BLaER1 treated with 17β-estradiol and CSF1 and Interleukin-3, amounts not matched to agents 10 nM and 100 nM (cell line): ENCODE results near the gene UNK.
A peak's percentile ranks its signal among the peaks of the same experiment; 100 is the strongest.
"Not testable (repeated sequence)": the region's sequence is repeated elsewhere in the genome, so short reads cannot be mapped to it uniquely, and the experiment has no call there.

Source experiments
- H3K27ac ChIP-seq, 11 experiments: shearing (Covaris generic); formaldehyde crosslinking; 2 replicates each; pipeline ENCODE4 v1.8.1; 2022
- H3K27me3 ChIP-seq, 11 experiments: shearing (Covaris generic); formaldehyde crosslinking; 2 replicates each; pipeline ENCODE4 v1.8.1; 2022
- H3K36me3 ChIP-seq, 11 experiments: shearing (Covaris generic); formaldehyde crosslinking; 2 replicates each; pipeline ENCODE4 v1.8.1; 2022
- H3K4me1 ChIP-seq, 10 experiments: shearing (Covaris generic); formaldehyde crosslinking; 2 replicates each; pipeline ENCODE4 v1.8.1; 2022
- H3K4me2 ChIP-seq, 11 experiments: shearing (Covaris generic); formaldehyde crosslinking; 2 replicates each; pipeline ENCODE4 v1.8.1; 2022
- H3K4me3 ChIP-seq, 10 experiments: shearing (Covaris generic); formaldehyde crosslinking; 2 replicates each; pipeline ENCODE4 v1.8.1; 2022
- H3K9ac ChIP-seq, 11 experiments: shearing (Covaris generic); formaldehyde crosslinking; 2 replicates each; pipeline ENCODE4 v1.8.1; 2022
- H3K9me3 ChIP-seq, 11 experiments: shearing (Covaris generic); formaldehyde crosslinking; replicated peaks in 1 of 11; 2 replicates each; pipeline ENCODE4 v1.8.1; 2022
- H4K20me1 ChIP-seq, 11 experiments: shearing (Covaris generic); formaldehyde crosslinking; 2 replicates each; pipeline ENCODE4 v1.8.1; 2022
- Cebpa-rat ChIP-seq, 11 experiments: shearing (Covaris generic); IDR thresholded peaks; 2 replicates each; pipeline ENCODE4 v1.8.1; 2022

UNK gene

DNA sequence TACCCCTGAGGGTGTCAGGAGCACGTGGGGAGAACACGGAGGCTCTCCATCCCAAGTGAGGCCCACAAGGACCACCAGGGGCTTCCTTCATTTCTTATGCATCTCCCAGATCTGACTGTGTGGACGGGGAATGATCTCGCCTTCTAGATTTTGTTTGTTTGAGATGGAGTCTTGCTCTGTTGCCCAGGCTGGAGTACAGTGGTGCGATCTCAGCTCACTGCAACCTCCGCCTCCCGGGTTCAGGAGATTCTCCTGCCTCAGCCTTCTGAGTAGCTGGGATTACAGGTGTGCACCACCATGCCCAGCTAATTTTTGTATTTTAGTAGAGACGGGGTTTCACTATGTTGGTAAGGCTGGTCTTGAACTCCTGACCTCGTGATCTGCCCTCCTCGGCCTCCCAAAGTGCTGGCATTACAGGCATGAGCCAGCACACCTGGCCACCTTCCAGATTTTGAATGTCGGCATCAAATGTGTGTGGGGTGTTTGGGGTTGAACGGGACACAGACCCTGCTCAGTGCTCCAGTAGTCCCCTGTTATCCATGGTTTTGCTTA, 84.2 kb downstream of the UNK start:
- H3K4me3 ChIP-seq, H3K27ac ChIP-seq, H3K9me3 ChIP-seq, H3K36me3 ChIP-seq, H4K20me1 ChIP-seq, H3K9ac ChIP-seq, H3K27me3 ChIP-seq, H3K4me2 ChIP-seq: not testable (repeated sequence)
- H3K4me1 ChIP-seq = peaks cover 33 to 52% (median 46%) of the 10 kb centered on the region in 10 experiments

DNA sequence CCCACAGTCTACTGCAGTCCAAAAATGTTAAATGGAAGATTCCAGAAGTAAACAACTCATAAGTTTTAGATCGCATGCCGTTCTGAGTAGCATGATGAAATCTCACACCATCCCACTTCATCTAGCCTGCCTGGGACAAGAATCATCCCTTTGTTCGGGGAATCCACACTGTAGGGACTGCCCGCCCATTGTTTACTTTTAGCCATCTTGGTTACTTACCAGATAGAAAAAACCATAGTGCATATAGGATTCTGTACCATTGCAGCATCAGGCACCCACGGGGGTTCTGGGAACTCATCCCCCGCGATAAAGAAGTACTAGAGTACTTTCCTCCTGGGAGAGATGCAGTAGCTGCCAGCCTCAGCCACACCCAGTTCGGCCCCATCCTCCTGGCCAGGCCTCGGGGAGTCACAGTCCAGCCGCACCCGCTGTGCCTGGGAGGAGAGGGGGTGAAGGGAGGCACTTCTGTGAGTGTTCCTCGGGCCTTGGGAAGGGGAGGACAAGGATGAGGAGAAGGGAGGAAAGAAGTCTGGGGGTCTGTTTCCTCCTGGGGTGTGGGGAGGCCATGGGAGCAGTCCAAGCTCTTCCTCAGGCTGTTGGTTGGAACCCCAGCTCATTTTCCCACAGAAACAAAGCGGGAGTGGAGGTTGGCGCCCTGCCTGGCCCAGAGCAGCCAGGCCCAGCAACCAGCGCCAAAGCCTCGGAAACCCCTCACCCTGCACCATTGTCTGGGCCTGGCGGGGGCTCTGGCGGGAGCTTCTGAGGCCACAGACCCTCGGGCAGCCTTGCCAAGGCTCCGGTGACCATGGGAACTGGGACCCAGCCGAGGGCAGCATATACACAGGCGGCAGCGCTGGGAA, 84.9 kb downstream of the UNK start:
- Histone ChIP-seq H3K4me3 (no peak overlapping the region), H4K20me1 (no peaks in the 10 kb centered on the region), H3K27ac (peak overlapping the region in 4 of 11 experiments; percentile 2 to 35 (median 10); a peak in 2 of 22 replicates), H3K9me3 (no peaks in the 10 kb centered on the region), H3K4me1 (peaks cover 28 to 49% (median 42%) of the 10 kb centered on the region in 10 experiments), H3K36me3 (peaks cover 0 to 8% (median 0%) of the 10 kb centered on the region in 11 experiments; a peak in 3 of 22 replicates), H3K4me2 (peak overlapping the region in 6 of 11 experiments; percentile 5 to 38 (median 13); a peak in 3 of 22 replicates), H3K9ac (0 out of 22 replicates have a peak overlapping the region, but pooled peaks of 2 of the 11 experiments have one; percentile 15 to 18), H3K27me3 (no peaks in the 10 kb centered on the region)
- TF ChIP-seq Cebpa-rat (IDR thresholded peaks at IDR 0.05) = no peak

DNA sequence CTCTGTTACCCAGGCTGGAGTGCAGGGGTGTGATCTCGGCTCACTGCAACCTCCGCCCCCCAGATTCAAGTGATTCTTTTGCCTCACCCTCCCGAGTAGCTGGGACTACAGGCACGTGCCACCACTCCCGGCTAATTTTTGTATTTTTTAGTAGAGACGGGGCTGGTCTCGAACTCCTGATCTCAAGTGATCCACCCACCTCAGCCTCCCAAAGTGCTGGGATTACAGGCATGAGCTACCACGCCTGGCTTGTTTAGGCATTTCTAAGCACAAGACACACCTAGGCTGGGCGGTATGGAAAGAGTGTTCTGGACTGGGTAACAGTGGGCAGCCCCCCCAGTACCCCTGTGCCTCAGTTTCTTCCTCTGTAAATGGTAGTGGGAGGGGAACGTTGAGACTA, 85.6 kb downstream of the UNK start:
- not testable (repeated sequence) for H3K9me3 ChIP-seq, H3K4me3 ChIP-seq, H4K20me1 ChIP-seq, H3K9ac ChIP-seq, H3K27ac ChIP-seq, H3K27me3 ChIP-seq
- H3K36me3 ChIP-seq = peaks cover 0 to 12% (median 0%) of the 10 kb centered on the region in 11 experiments; a peak in 3 of 22 replicates
- H3K4me1 ChIP-seq = peaks cover 28 to 49% (median 40%) of the 10 kb centered on the region in 10 experiments
- H3K4me2 ChIP-seq = peak overlapping the region in 1 of 11 experiments; percentile 13; a peak in 1 of 22 replicates

DNA sequence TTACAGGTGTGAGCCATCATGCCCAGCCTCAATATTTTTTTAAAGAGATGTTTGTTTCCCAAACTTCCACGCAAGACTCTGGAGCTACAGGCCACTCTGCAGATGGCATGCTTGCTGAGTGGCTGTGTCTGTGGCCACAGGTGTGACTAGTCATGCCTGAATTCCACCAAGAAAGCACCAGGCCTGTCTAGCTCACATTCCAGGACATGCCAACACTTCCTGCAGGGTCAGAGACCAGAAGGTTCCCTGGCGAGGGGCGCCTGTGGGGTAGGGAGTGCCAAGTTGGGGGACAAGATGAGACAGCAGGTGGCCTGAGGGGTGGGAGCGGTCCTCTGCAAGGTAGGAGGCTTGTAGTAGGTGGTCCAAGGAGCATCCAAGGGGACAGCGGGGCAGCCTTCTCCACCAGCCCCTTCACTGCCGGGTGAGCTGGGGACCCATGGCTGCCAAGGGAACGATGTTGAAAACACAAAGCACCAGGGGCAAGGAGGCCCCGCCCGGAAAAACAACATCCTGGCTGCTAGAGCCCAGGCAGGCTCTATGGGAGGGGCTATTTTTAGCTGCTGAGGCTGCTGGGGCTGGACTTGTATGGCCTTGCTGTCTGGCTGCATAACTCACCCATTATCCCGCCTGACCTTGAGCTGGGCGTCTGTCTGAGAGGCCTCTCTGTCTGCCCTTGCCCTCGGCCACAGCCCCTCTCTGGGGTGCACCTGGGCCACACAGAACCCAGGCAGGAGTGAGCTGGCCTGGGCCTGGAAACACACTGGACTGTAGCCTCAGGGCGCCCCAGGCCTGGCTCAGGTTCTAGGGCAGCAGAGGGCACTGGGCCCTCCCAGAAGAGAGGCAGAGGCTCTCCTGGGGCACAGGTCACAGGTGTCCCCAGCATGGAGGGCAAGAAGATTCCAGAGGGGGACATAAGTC, 88.1 kb downstream of the UNK start:
- peak overlapping the region; percentile 4 to 84 (median 70); a peak in 21 of 22 replicates for H3K27ac ChIP-seq
- peaks cover 0 to 23% (median 18%) of the 10 kb centered on the region in 11 experiments; a peak in 19 of 22 replicates for H3K27me3 ChIP-seq
- no peaks in the 10 kb centered on the region; a peak in 1 of 22 replicates for H4K20me1 ChIP-seq
- TF ChIP-seq Cebpa-rat (IDR thresholded peaks at IDR 0.05) = no peak
- 0 out of 20 replicates have a peak overlapping the region, but pooled peaks of 1 of the 10 experiments have one; percentile 16 for H3K4me3 ChIP-seq
- H3K4me2 ChIP-seq = peak overlapping the region; percentile 81 to 95 (median 88)
- peaks cover 0 to 12% (median 0%) of the 10 kb centered on the region in 11 experiments; a peak in 3 of 22 replicates for H3K36me3 ChIP-seq
- H3K9me3 ChIP-seq = no peaks in the 10 kb centered on the region
- peak overlapping the region; percentile 52 to 70 (median 66); a peak in 21 of 22 replicates for H3K9ac ChIP-seq
- peaks cover 49 to 66% (median 57%) of the 10 kb centered on the region in 10 experiments for H3K4me1 ChIP-seq

DNA sequence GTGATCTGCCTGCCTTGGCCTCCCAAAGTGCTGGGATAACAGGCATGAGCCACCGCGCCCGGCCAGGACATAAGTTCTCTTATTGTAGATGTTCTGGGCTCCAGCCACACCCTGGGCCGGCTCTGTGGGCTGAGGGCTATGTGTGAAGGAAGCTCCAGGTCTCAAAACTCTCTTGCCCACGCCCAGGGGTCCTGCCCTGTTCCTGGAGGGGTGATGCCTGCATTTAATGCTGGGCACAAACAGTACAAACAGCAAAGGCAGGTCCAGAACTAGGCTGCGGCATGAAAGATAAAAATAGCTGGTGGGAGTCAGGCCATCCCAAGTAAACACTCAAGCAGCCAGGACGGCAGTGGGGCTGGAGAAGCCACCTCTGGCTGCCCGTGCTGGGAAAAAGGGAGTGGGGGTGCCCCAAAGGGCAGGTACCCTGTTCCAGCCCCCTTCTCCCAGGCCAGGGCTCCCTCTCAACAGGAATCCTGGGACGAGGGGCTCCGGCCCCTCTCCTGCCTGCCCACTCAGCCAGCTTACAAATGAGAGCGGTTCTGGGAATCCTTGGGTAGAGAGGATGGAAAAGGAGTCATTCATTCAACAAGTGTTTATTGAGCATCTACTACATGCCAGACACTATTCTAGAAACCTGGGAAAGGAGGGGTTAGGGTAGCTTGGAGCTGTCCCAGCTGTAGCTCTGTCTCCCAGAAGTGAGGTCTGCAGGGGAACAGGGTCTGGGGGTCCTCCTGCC, 89.1 kb downstream of the UNK start:
- Histone ChIP-seq H3K27me3 (peaks cover 1 to 33% (median 28%) of the 10 kb centered on the region in 11 experiments; a peak in 21 of 22 replicates), H3K36me3 (peaks cover 0 to 12% (median 0%) of the 10 kb centered on the region in 11 experiments; a peak in 3 of 22 replicates), H3K9me3 (no peaks in the 10 kb centered on the region), H3K4me2 (peak overlapping the region; percentile 81 to 95 (median 88); a peak in 15 of 22 replicates), H3K27ac (peak overlapping the region in 8 of 11 experiments; percentile 66 to 84 (median 76); a peak in 12 of 22 replicates), H3K9ac (peak overlapping the region in 7 of 11 experiments; percentile 4 to 69 (median 61); a peak in 7 of 22 replicates), H4K20me1 (peaks cover 0 to 6% (median 0%) of the 10 kb centered on the region in 11 experiments; a peak in 2 of 22 replicates), H3K4me3 (no peak overlapping the region), H3K4me1 (peaks cover 52 to 76% (median 67%) of the 10 kb centered on the region in 10 experiments)
- no peak for TF ChIP-seq Cebpa-rat (IDR thresholded peaks at IDR 0.05)

GRCh38 chr17:75874323-75875181, 89.9 kb downstream of the UNK start:
- H3K36me3 ChIP-seq = peaks cover 0 to 12% (median 0%) of the 10 kb centered on the region in 11 experiments; a peak in 3 of 22 replicates
- no peak for TF ChIP-seq Cebpa-rat (IDR thresholded peaks at IDR 0.05)
- H4K20me1 ChIP-seq = peaks cover 0 to 6% (median 0%) of the 10 kb centered on the region in 11 experiments; a peak in 2 of 22 replicates
- H3K4me3 ChIP-seq = no peak overlapping the region
- H3K4me1 ChIP-seq = peaks cover 60 to 81% (median 71%) of the 10 kb centered on the region in 10 experiments
- peak overlapping the region in 3 of 11 experiments; percentile 56 to 84 (median 78); a peak in 3 of 22 replicates for H3K27ac ChIP-seq
- H3K27me3 ChIP-seq = peaks cover 9 to 41% (median 36%) of the 10 kb centered on the region in 11 experiments
- H3K9me3 ChIP-seq = no peaks in the 10 kb centered on the region
- 0 out of 22 replicates have a peak overlapping the region, but pooled peaks of 2 of the 11 experiments have one; percentile 9 to 68 for H3K9ac ChIP-seq
- peak overlapping the region in 8 of 11 experiments; percentile 7 to 97 (median 92); a peak in 6 of 22 replicates for H3K4me2 ChIP-seq
